Subcutaneous abdominal adipose tissue (tissue), 5 donors: ENCODE measurements around the gene PRTN3.
"Not testable (repeated sequence)": the region's sequence is repeated elsewhere in the genome, so short reads cannot be mapped to it uniquely, and the experiment has no call there.

Experiments used
- H3K27ac ChIP-seq: one replicate; pipeline ENCODE4 v1.7.0; 2013; ENCODE audit warnings: low read depth, mild to moderate bottlenecking, inconsistent platforms, low read length, moderate library complexity
- H3K27me3 ChIP-seq, 5 donors: one replicate each; pipeline ENCODE4 v1.7.0; 2013; ENCODE audit warnings: low read length in 5 of 5, inconsistent platforms in 1 of 5; ENCODE audit not compliant: control insufficient read depth in 5 of 5, insufficient read depth in 4 of 5
- H3K36me3 ChIP-seq, 5 donors: one replicate each; pipeline ENCODE4 v1.7.0; 2013; ENCODE audit warnings: low read length in 5 of 5; ENCODE audit not compliant: control insufficient read depth in 5 of 5, insufficient read depth in 5 of 5
- H3K4me1 ChIP-seq, 5 donors: one replicate each; pipeline ENCODE4 v1.7.0; 2013; ENCODE audit warnings: low read length in 5 of 5, mild to moderate bottlenecking in 3 of 5, moderate library complexity in 1 of 5; ENCODE audit not compliant: control insufficient read depth in 5 of 5, insufficient read depth in 5 of 5
- H3K4me3 ChIP-seq, 5 donors: one replicate each; pipeline ENCODE4 v1.7.0; 2013; ENCODE audit warnings: low read length in 5 of 5, low read depth in 1 of 5
- H3K9ac ChIP-seq, 5 donors: one replicate each; pipeline ENCODE4 v1.7.0; 2013; ENCODE audit warnings: low read length in 5 of 5, mild to moderate bottlenecking in 4 of 5, moderate library complexity in 3 of 5
- H3K9me3 ChIP-seq, 5 donors: one replicate each; pipeline ENCODE4 v1.7.0; 2013; ENCODE audit warnings: low read length in 5 of 5; ENCODE audit not compliant: control insufficient read depth in 5 of 5
- donor health status: healthy.
- donor health status: healthy.
- donor health status: healthy.
- donor health status: healthy.
- donor health status: healthy.

Gene PRTN3

GRCh38 chr19:816500-816857 is 24.3 kb upstream of the PRTN3 start:
- H3K36me3 ChIP-seq: peaks cover 0 to 20% (median 10%) of the 10 kb centered on the region in 5 donors
- H3K27ac ChIP-seq: no peak overlapping the region
- H3K27me3 ChIP-seq: no peaks in the 10 kb centered on the region
- H3K9me3 ChIP-seq: no peaks in the 10 kb centered on the region
- H3K9ac ChIP-seq: no peak overlapping the region
- H3K4me1 ChIP-seq: peaks cover 0 to 3% (median 0%) of the 10 kb centered on the region in 5 donors
- H3K4me3 ChIP-seq: no peak overlapping the region

GRCh38 chr19:820212-820611 is 20.6 kb upstream of the PRTN3 start:
- not testable (repeated sequence) for H3K27ac ChIP-seq, H3K9ac ChIP-seq, H3K4me3 ChIP-seq, H3K36me3 ChIP-seq, H3K9me3 ChIP-seq, H3K27me3 ChIP-seq
- H3K4me1 ChIP-seq: peaks cover 0 to 10% (median 6%) of the 10 kb centered on the region in 5 donors

- H3K27me3 ChIP-seq: peaks cover 0 to 10% (median 5%) of the 10 kb centered on the region in 5 donors
- H3K36me3 ChIP-seq: no peaks in the 10 kb centered on the region
- peak overlapping the region in 1 of 5 donors; percentile 37 for H3K4me3 ChIP-seq
- H3K27ac ChIP-seq: no peak overlapping the region
- peaks cover 0 to 10% (median 6%) of the 10 kb centered on the region in 5 donors for H3K4me1 ChIP-seq
- H3K9me3 ChIP-seq: no peaks in the 10 kb centered on the region
- H3K9ac ChIP-seq: no peak overlapping the region
Measured at GRCh38 chr19:821231-821824, 19.5 kb upstream of the PRTN3 start.

GRCh38 chr19:821825-822503 is 18.8 kb upstream of the PRTN3 start, which contains the start of gene PLPPR3:
PLPPR3 (minus strand) TSS chr19:821955; CDS start chr19:821559, 396 bp downstream.
- Histone ChIP-seq H3K27ac (no peak within 1 kb of the TSS), H3K27me3 (peaks cover 0 to 10% (median 5%) of the 10 kb centered on the region in 5 donors), H3K4me1 (peaks cover 0 to 10% (median 6%) of the 10 kb centered on the region in 5 donors), H3K36me3 (no peaks in the 10 kb centered on the region), H3K9ac (no peak within 1 kb of the TSS), H3K4me3 (peak within 1 kb of the TSS in 1 of 5 donors; percentile 37), H3K9me3 (no peaks in the 10 kb centered on the region)

GRCh38 chr19:823565-824121 is 17.2 kb upstream of the PRTN3 start:
- H3K9me3 ChIP-seq: no peaks in the 10 kb centered on the region
- peaks cover 8 to 16% (median 11%) of the 10 kb centered on the region in 5 donors for H3K27me3 ChIP-seq

GRCh38 chr19:824885-825284 is 15.9 kb upstream of the PRTN3 start:
- Histone ChIP-seq H3K27ac (no peak overlapping the region), H3K4me3 (no peak overlapping the region), H3K27me3 (peaks cover 8 to 23% (median 18%) of the 10 kb centered on the region in 5 donors), H3K36me3 (no peaks in the 10 kb centered on the region), H3K9ac (no peak overlapping the region), H3K9me3 (no peaks in the 10 kb centered on the region), H3K4me1 (peaks cover 0 to 13% (median 6%) of the 10 kb centered on the region in 5 donors)

More at GRCh38 chr19:823565-824121, 17.2 kb upstream of the PRTN3 start:
- H3K9ac ChIP-seq: no peak overlapping the region
- H3K4me1 ChIP-seq: peaks cover 0 to 13% (median 6%) of the 10 kb centered on the region in 5 donors
- H3K4me3 ChIP-seq: no peak overlapping the region
- no peaks in the 10 kb centered on the region for H3K36me3 ChIP-seq
- H3K27ac ChIP-seq: no peak overlapping the region

GRCh38 chr19:825897-826644 is 14.7 kb upstream of the PRTN3 start:
- peaks cover 12 to 29% (median 23%) of the 10 kb centered on the region in 5 donors for H3K27me3 ChIP-seq

GRCh38 chr19:827314-827709 is 13.5 kb upstream of the PRTN3 start:
- peaks cover 17 to 34% (median 28%) of the 10 kb centered on the region in 5 donors for H3K27me3 ChIP-seq
- H3K4me3 ChIP-seq: no peak overlapping the region
- H3K9me3 ChIP-seq: no peaks in the 10 kb centered on the region
- peaks cover 0 to 10% (median 6%) of the 10 kb centered on the region in 5 donors for H3K4me1 ChIP-seq
- H3K27ac ChIP-seq: no peak overlapping the region
- H3K9ac ChIP-seq: no peak overlapping the region
- no peaks in the 10 kb centered on the region for H3K36me3 ChIP-seq

More at GRCh38 chr19:825897-826644, 14.7 kb upstream of the PRTN3 start:
- Histone ChIP-seq H3K36me3 (no peaks in the 10 kb centered on the region), H3K4me3 (no peak overlapping the region), H3K27ac (no peak overlapping the region), H3K9ac (no peak overlapping the region), H3K9me3 (no peaks in the 10 kb centered on the region), H3K4me1 (peaks cover 0 to 13% (median 6%) of the 10 kb centered on the region in 5 donors)

GRCh38 chr19:827710-828321 is 13.0 kb upstream of the PRTN3 start, which contains the start of gene AZU1:
AZU1 (plus strand) TSS chr19:827837; CDS start chr19:827847, 10 bp downstream.
- H3K4me3 ChIP-seq: no peak within 1 kb of the TSS
- no peak within 1 kb of the TSS for H3K27ac ChIP-seq
- H3K4me1 ChIP-seq: peaks cover 0 to 10% (median 6%) of the 10 kb centered on the region in 5 donors
- H3K27me3 ChIP-seq: peaks cover 17 to 32% (median 26%) of the 10 kb centered on the region in 5 donors
- no peak within 1 kb of the TSS for H3K9ac ChIP-seq
- H3K9me3 ChIP-seq: no peaks in the 10 kb centered on the region
- no peaks in the 10 kb centered on the region for H3K36me3 ChIP-seq
